K562 (cell line): Measurements from ENCODE around the gene MYL11. TPM values are rescaled to one million over a fixed set of nuclear protein-coding genes. Genes with fewer than 3 reads are reported as not detected.

ENCODE experiments used
- ATAC-seq: fragments of 200-7000 bp; cut with Tn5 transposase; 3 replicates; pipeline ENCODE4 v1.9.1; 2020; ENCODE audit warnings: moderate library complexity
- BruUV-seq: library from RNA; stranded (reverse); fragments of 400-500 nt; replicated peaks from 2 replicates; lab custom pipeline; 2021; lab: Mats Ljungman, UMichigan
- CTCF ChIA-PET: fragments of 300-600 bp; formaldehyde crosslinking; extraction: SDS; loops from one replicate; lab custom pipeline; 2021; ENCODE audit warnings: low intra/inter-chr PET ratio; lab: Yijun Ruan, JAX
- POLR2A ChIA-PET: fragments of 300-600, 350-650 bp; sonication (Branson Sonifier 250); formaldehyde crosslinking; extraction: SDS; loops from one replicate; lab custom pipeline; 2021; ENCODE audit warnings: antibody characterized with exemption, inconsistent platforms; lab: Yijun Ruan, JAX
- DNase-seq, 4 experiments: peaks; one replicate each; pipeline versions ENCODE4 v3.0.0 to v3.0.0-alpha.2; 2011 to 2018; ENCODE audit warnings: low spot score in 3 of 4, mixed read lengths in 3 of 4; ENCODE audit errors: extremely low read depth in 1 of 4
- FAIRE-seq: peaks from 2 replicates; lab custom pipeline; 2011; peaks lifted over from hg19 to GRCh38; lab: Jason Lieb, UNC
- H2AFZ ChIP-seq: 2 replicates; pipeline ENCODE4 v1.6.0; 2011; ENCODE audit warnings: low read depth, low read length, control low read depth, inconsistent platforms
- H3K27ac ChIP-seq: fragments of 200-600 bp; 3 replicates; pipeline ENCODE4 v1.8.0; 2011; ENCODE audit warnings: low read depth, mild to moderate bottlenecking, control low read depth, inconsistent platforms, low read length, moderate library complexity, mixed read lengths; ENCODE audit errors: extremely low read depth
- H3K27me3 ChIP-seq, 2 experiments: fragments of 300-600 bp in 1 of 2; 2 replicates in 1 of 2; 3 replicates in 1 of 2; pipeline versions ENCODE4 v1.6.0 to v1.8.0; 2011; ENCODE audit warnings: inconsistent platforms in 2 of 2, low read length in 2 of 2, mild to moderate bottlenecking in 1 of 2, mixed read lengths in 1 of 2, moderate library complexity in 1 of 2; ENCODE audit not compliant: control insufficient read depth in 2 of 2, insufficient read depth in 2 of 2
- H3K36me3 ChIP-seq: fragments of 300-600 bp; 3 replicates; pipeline ENCODE4 v1.8.0; 2011; ENCODE audit warnings: mild to moderate bottlenecking, low read length, inconsistent platforms; ENCODE audit not compliant: control insufficient read depth, insufficient read depth
- H3K4me1 ChIP-seq, 2 experiments: fragments of 200-600 bp in 1 of 2; replicated peaks in 1 of 2; 2 replicates in 1 of 2; 3 replicates in 1 of 2; pipeline versions ENCODE4 v1.5.1 to v1.8.0; 2011; ENCODE audit warnings: inconsistent platforms in 2 of 2, low read length in 2 of 2, mild to moderate bottlenecking in 1 of 2, mixed read lengths in 1 of 2, moderate library complexity in 1 of 2; ENCODE audit not compliant: control insufficient read depth in 2 of 2, insufficient read depth in 2 of 2
- H3K4me2 ChIP-seq: 2 replicates; pipeline ENCODE4 v1.6.1; 2011; ENCODE audit warnings: low read length, control low read depth, inconsistent platforms, mixed read lengths; ENCODE audit not compliant: insufficient read depth
- H3K4me3 ChIP-seq: fragments of 200-600 bp; sonication (generic), shearing (Covaris generic); 2 replicates; pipeline ENCODE4 v1.5.1; 2016; ENCODE audit warnings: control low read depth, inconsistent platforms
- H3K79me2 ChIP-seq: fragments of 200-600 bp; 3 replicates; pipeline ENCODE4 v1.8.0; 2011; ENCODE audit warnings: low read length, inconsistent platforms; ENCODE audit not compliant: control insufficient read depth, insufficient read depth
- H3K9ac ChIP-seq, 2 experiments: 2 replicates each; pipeline versions ENCODE4 v1.6.0 to v1.6.1; 2011; ENCODE audit warnings: low read depth in 2 of 2, low read length in 2 of 2, control low read depth in 1 of 2, inconsistent platforms in 1 of 2, mild to moderate bottlenecking in 1 of 2, mixed read lengths in 1 of 2; ENCODE audit not compliant: insufficient read depth in 1 of 2
- H3K9me1 ChIP-seq: one replicate; pipeline ENCODE4 v1.6.0; 2011; ENCODE audit warnings: inconsistent platforms, mild to moderate bottlenecking, low read length, moderate library complexity; ENCODE audit not compliant: control insufficient read depth, insufficient read depth
- H3K9me3 ChIP-seq: replicated peaks from 2 replicates; pipeline ENCODE4 v1.5.1; 2011; ENCODE audit warnings: low read depth, low read length, inconsistent platforms; ENCODE audit not compliant: control insufficient read depth, insufficient read depth
- H4K20me1 ChIP-seq: replicated peaks from 2 replicates; pipeline ENCODE4 v1.6.1; 2011; ENCODE audit warnings: low read length, inconsistent platforms, mixed read lengths; ENCODE audit not compliant: control insufficient read depth, insufficient read depth
- CAMTA2 ChIP-seq: fragments of 250-450 bp; sonication (Bioruptor Pico); conservative IDR thresholded peaks from 2 replicates; pipeline ENCODE4 v1.5.1; 2022
- EP400 ChIP-seq: fragments of 450-650 bp; IDR thresholded peaks from 2 replicates; pipeline ENCODE4 v1.6.1; 2017; ENCODE audit warnings: antibody characterized with exemption, mild to moderate bottlenecking, moderate library complexity
- EWSR1 ChIP-seq: fragments of 450-650 bp; IDR thresholded peaks from 2 replicates; pipeline ENCODE4 v1.6.1; 2018; ENCODE audit warnings: borderline replicate concordance, mild to moderate bottlenecking, low read depth, moderate library complexity; ENCODE audit not compliant: partially characterized antibody
- FOXK2 ChIP-seq, 2 experiments: fragments of 450-650 bp; IDR thresholded peaks in 1 of 2; conservative IDR thresholded peaks in 1 of 2; 2 replicates each; pipeline ENCODE4 v1.6.1; 2016; ENCODE audit warnings: low read depth in 2 of 2, mild to moderate bottlenecking in 1 of 2
- MBD2 ChIP-seq: sonication (generic); IDR thresholded peaks from 2 replicates; pipeline ENCODE4 v1.6.1; 2016; ENCODE audit warnings: low read depth, borderline replicate concordance
- MCM7 ChIP-seq, 2 experiments: fragments of 450-650 bp; IDR thresholded peaks; 2 replicates each; pipeline ENCODE4 v1.6.1; 2016 to 2018
- NFIC ChIP-seq: fragments of 450-650 bp; IDR thresholded peaks from 2 replicates; pipeline ENCODE4 v1.6.1; 2017; ENCODE audit warnings: mild to moderate bottlenecking, inconsistent platforms
- SRSF7 ChIP-seq: fragments of 200-400 bp; formaldehyde crosslinking; optimal IDR thresholded peaks from 2 replicates; pipeline ENCODE3; 2017; ENCODE audit warnings: mild to moderate bottlenecking, low read depth, low read length
- TAF1 ChIP-seq: IDR thresholded peaks from 2 replicates; pipeline ENCODE4 v1.6.1; 2011; ENCODE audit warnings: mild to moderate bottlenecking, low read length, moderate library complexity; ENCODE audit not compliant: insufficient read depth, control insufficient read depth, severe bottlenecking; ENCODE audit errors: extremely low read depth
- TRIM25 ChIP-seq: fragments of 450-650 bp; IDR thresholded peaks from 2 replicates; pipeline ENCODE4 v1.7.0; 2016; ENCODE audit warnings: borderline replicate concordance
- TSHZ1 ChIP-seq: fragments of 250-450 bp; sonication (Bioruptor Pico); IDR thresholded peaks from 2 replicates; pipeline ENCODE4 v1.4.0; 2020; ENCODE audit warnings: mild to moderate bottlenecking, moderate library complexity
- ZBTB33 ChIP-seq: sonication (generic); formaldehyde crosslinking; IDR thresholded peaks from 2 replicates; pipeline ENCODE4 v1.8.1; 2023; ENCODE audit warnings: mild to moderate bottlenecking, missing genetic modification reagents
- ZFP91 ChIP-seq: sonication (generic); formaldehyde crosslinking; IDR thresholded peaks from 2 replicates; pipeline ENCODE4 v1.8.0; 2022; ENCODE audit warnings: mild to moderate bottlenecking, missing genetic modification reagents
- ZNF79 ChIP-seq: fragments of 250-450 bp; sonication (Bioruptor Pico); IDR thresholded peaks from 2 replicates; pipeline ENCODE4 v1.4.0; 2020; ENCODE audit warnings: low read depth, mild to moderate bottlenecking, moderate library complexity
- WGBS: fragments of 100-300 bp; shearing (Covaris generic); methylation state at CpG from one replicate; pipeline ENCODE4 v1.1.6; 2016; ENCODE audit warnings: low coverage, mixed read lengths; ENCODE audit not compliant: insufficient coverage; ENCODE audit errors: missing lambda C conversion rate; 5-methylcytosine and 5-hydroxymethylcytosine counted together
- in situ Hi-C: fragments of 300-500 bp; cut with MboI; formaldehyde crosslinking; loops from 4 replicates; pipeline ENCODE4 v1.15.0; 2018; ENCODE audit warnings: inconsistent platforms, mixed read lengths
- intact Hi-C: fragments of 100-400 bp; cut with micrococcal nuclease; formaldehyde crosslinking; loops from 2 replicates; pipeline ENCODE4 v1.14.2; 2022
- polyA plus RNA-seq, 8 experiments: library from polyadenylated mRNA; depleted of rRNA in 4 of 8; stranded (reverse) in 5 of 8; unstranded in 3 of 8; fragments of >200 nt; fragmentation: Nextera tagmentation in 2 of 8; fragmentation: Illumina TruSeq in 1 of 8; extraction: Ambion mirVana in 2 of 8; extraction: Trizol in 1 of 8; gene quantifications; 2 replicates each; pipeline versions ENCODE4 v1.2.1 to v1.2.3, GENCODE V29; 2011 to 2014; ENCODE audit warnings: inconsistent platforms in 1 of 8, missing spikeins in 1 of 8
- total RNA-seq, 7 experiments: library from RNA; depleted of rRNA in 6 of 7; stranded (reverse); fragments of >200 nt in 6 of 7; fragmentation: Illumina TruSeq in 2 of 7; extraction: Trizol in 2 of 7; gene quantifications; 2 replicates each; pipeline versions ENCODE4 v1.2.1 to v1.2.3, GENCODE V29; 2011 to 2021; ENCODE audit warnings: low replicate concordance in 1 of 7

Gene MYL11
- total and polyA plus RNA-seq, 9 of the 15 experiments (the other 6 are each of a cell fraction or from before 2014, with no cell fraction given) = 0.31 to 1.5 (median 0.73) TPM; not detected in 4

- Histone ChIP-seq H3K4me2 (no peak overlapping the region), H3K9me3 (no peaks in the 10 kb centered on the region), H3K9me1 (no peaks in the 10 kb centered on the region), H3K27me3 (no peaks in the 10 kb centered on the region), H3K27ac (no peak overlapping the region), H3K4me3 (no peak overlapping the region), H2AFZ (no peak overlapping the region), H3K79me2 (0 out of 3 replicates have a peak, but pooled peaks cover 2% of the 10 kb centered on the region), H3K36me3 (peaks cover 31% of the 10 kb centered on the region; the same call in 2 of the 3 replicates), H4K20me1 (no peaks in the 10 kb centered on the region), H3K9ac (no peak overlapping the region; a peak in 1 of 4 replicates), H3K4me1 (peaks cover 0 to 5% of the 10 kb centered on the region in 2 experiments; a peak in 2 of 5 replicates)
- no TSS peak for BruUV-seq
- in situ Hi-C loops = no loop called here
- POLR2A ChIA-PET = interaction anchor here (0.6 to 0.7 kb wide), 2 partner anchors 8 to 357 kb away, joined by 3 read pairs; no protein-coding TSS in a partner anchor
- no peak for ATAC-seq
- CTCF ChIA-PET = no interaction called here
- DNase-seq = no peak
- intact Hi-C loops = no loop called here
- no peak for FAIRE-seq
- WGBS = 71% methylated on average over 8 of the region's 8 CpGs
- no peak for TF ChIP-seq TAF1
- TF ChIP-seq EWSR1 = no peak
- TF ChIP-seq ZNF79 (CRISPR knock-in tag) = no peak
- no peak for TF ChIP-seq TSHZ1 (CRISPR knock-in tag)
- no peak for TF ChIP-seq TRIM25
- TF ChIP-seq ZBTB33 = no peak
- TF ChIP-seq NFIC = no peak
- no peak for TF ChIP-seq SRSF7
- TF ChIP-seq EP400 = no peak
- TF ChIP-seq MCM7 (IDR thresholded peaks at IDR 0.05) = no peak
- TF ChIP-seq MBD2 = no peak
- no peak for TF ChIP-seq CAMTA2 (CRISPR knock-in tag)
- no peak for TF ChIP-seq FOXK2 (conservative IDR thresholded peaks at IDR 0.05 in 1 of 2, IDR thresholded peaks at IDR 0.05 in 1 of 2; ENCODE audit: low read depth in 2 of 2)
- TF ChIP-seq ZFP91 = no peak
Observed at GRCh38 chr16:30348113-30348512, 26.5 kb upstream of the MYL11 start.
